Regular cardiac myocyte (primary cell): ENCODE data around the gene MYOD1. TPM values are rescaled to one million over a fixed set of nuclear protein-coding genes. Genes with fewer than 3 reads are reported as not detected.

Experiments used
- total RNA-seq: library from RNA; depleted of rRNA; stranded (reverse); fragments of >200 nt; gene quantifications from 2 replicates; pipeline ENCODE4 v1.2.3, GENCODE V29; 2014

The MYOD1 gene
- not detected in 2 replicates for total RNA-seq

DNA sequence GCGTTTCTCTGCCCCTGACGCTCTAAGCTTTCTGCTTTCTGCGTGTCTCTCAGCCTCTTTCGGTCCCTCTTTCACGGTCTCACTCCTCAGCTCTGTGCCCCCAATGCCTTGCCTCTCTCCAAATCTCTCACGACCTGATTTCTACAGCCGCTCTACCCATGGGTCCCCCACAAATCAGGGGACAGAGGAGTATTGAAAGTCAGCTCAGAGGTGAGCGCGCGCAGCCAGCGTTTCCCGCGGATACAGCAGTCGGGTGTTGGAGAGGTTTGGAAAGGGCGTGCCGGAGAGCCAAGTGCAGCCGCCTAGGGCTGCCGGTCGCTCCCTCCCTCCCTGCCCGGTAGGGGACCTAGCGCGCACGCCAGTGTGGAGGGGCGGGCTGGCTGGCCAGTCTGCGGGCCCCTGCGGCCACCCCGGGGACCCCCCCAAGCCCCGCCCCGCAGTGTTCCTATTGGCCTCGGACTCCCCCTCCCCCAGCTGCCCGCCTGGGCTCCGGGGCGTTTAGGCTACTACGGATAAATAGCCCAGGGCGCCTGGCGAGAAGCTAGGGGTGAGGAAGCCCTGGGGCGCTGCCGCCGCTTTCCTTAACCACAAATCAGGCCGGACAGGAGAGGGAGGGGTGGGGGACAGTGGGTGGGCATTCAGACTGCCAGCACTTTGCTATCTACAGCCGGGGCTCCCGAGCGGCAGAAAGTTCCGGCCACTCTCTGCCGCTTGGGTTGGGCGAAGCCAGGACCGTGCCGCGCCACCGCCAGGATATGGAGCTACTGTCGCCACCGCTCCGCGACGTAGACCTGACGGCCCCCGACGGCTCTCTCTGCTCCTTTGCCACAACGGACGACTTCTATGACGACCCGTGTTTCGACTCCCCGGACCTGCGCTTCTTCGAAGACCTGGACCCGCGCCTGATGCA, at the start of gene MYOD1:
Gene MYOD1, plus strand, starts transcription at position 544 of the 910 bp plus-strand sequence. Its CDS starts 212 bp downstream, at position 756.

GRCh38 chr11:17734418-17734911, 15.1 kb downstream of the MYOD1 start, which contains the start of gene KCNC1:
KCNC1 (plus strand) TSS chr11:17734781; CDS start chr11:17736003, 1,222 bp downstream.

Other genes with a start within 250 kb of the MYOD1 start
- not detected in 2 replicates for gene ABCC8, start 242.7 kb upstream of the MYOD1 start, total RNA-seq
- not detected in 2 replicates for gene USH1C, start 175.2 kb upstream of the MYOD1 start, total RNA-seq
- gene OTOG, start 172.3 kb upstream of the MYOD1 start, total RNA-seq, result not detected in 2 replicates
- not detected in 2 replicates for gene KCNC1, start 15.2 kb downstream of the MYOD1 start, total RNA-seq